Fibroblast of skin of right biceps (primary cell): ENCODE measurements around the gene SLC25A42.

Experiments
- DNase-seq: peaks from one replicate; pipeline ENCODE4 v3.0.0-alpha.2; 2013

The SLC25A42 gene

DNA sequence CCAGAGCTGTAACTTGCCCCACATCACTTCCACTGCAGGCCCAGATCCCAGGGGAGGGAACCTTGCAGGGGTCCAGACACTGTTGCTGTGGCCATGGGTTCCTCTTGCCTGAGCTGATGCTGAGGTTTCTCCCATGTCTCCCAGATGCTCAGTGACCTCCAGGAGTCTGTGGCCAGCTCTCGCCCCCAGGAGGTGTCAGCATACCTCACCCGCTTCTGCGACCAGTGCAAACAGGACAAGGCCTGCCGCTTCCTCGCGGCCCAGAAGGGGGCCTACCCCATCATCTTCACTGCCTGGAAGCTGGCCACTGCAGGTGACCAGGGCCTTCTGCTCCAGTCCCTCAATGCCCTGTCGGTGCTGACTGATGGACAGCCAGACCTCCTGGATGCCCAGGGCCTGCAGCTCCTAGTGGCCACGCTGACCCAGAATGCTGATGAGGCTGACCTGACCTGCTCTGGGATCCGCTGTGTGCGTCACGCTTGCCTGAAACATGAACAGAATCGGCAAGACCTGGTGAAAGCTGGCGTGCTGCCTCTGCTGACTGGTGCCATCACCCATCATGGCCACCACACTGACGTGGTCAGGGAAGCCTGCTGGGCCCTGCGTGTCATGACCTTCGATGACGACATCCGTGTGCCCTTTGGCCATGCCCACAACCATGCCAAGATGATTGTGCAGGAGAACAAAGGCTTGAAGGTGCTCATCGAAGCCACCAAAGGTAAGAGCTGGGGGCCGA, 12.1 kb upstream of the SLC25A42 start:
- DNase-seq: no peak

DNA sequence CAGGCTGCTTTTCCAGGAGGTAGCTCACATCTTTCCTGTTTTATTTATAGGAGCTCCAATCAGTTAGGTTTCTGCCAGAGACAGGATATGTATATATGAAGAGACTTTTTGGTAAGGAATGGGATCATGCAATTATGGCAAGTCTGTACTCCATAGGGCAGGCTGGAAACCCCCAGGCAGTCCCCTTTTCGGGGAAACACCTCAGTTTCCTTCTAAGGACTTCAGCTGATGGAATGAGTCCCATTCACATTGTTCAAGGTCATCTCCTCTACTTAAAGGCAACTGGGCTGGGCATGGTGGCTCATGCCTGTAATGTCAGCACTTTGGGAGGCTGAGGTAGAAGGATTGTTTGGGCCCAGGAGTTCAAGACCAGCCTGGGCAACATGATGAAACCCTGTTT, 10.9 kb upstream of the SLC25A42 start:
- no peak for DNase-seq

DNA sequence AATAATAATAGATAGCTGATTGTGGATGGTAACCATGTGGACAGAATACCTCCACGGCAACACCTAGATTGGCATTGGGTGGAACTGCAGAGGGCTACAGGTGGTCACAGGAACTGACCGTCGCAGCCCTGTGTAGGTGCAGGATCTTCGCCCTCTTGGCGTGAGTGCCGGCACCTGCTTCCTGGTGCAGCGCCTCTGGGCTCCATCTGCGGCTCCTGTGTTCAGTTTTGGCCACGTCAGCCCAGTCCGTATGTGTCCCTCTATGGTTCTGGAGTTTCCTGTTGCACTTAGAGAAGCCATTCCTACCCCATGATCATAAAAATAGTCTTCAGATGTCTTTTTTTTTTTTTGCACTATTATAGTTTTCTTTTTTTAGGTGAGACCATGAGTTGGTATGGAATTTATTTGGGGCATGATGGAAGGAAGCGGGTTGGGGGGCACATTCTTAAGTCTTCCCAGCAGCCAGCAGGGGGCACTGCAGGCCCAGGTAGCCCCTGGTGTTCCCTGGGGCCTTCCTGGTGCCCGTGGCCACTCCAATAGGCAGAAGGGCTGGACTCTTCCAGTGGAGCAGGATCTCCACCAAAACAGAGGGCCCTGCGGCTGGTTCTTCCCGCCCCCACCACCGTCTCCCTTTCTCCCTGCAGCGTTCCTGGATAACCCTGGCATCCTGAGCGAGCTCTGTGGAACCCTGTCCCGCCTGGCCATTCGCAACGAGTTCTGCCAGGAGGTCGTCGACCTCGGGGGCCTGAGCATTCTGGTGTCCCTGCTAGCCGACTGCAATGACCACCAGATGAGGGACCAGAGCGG, 10.1 kb upstream of the SLC25A42 start:
- DNase-seq: peak; percentile 42

DNA sequence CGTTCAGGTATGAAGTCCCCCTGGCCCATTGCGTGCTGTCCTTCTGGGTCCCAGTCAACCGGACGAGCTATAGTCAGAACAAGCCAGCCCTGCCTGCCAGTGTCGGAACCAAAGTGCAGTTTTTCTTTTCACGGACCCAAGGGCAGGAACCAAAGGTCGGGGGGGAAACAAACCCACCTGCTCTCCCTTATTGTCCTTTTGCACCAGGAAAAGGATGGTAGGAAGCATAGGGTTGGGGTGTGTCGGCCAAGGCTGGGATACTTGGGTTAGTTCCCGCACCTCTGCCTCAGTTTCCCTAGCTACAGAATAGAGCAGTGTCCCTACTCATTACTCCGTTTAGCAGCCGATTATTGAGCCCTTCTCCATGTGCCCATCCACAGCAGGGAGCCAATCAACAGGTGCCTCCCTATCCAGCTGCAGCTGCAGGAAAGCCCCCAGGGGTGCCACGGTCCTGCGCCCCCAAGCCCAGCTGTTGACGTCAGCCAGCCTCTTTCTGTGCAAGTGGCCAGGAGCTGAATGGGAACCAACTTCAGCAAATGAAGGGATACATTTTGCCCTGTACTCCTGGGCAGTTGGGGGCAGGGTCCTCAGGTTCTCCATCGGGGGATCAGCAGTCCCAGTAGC, 9.4 kb upstream of the SLC25A42 start:
- DNase-seq: no peak

DNA sequence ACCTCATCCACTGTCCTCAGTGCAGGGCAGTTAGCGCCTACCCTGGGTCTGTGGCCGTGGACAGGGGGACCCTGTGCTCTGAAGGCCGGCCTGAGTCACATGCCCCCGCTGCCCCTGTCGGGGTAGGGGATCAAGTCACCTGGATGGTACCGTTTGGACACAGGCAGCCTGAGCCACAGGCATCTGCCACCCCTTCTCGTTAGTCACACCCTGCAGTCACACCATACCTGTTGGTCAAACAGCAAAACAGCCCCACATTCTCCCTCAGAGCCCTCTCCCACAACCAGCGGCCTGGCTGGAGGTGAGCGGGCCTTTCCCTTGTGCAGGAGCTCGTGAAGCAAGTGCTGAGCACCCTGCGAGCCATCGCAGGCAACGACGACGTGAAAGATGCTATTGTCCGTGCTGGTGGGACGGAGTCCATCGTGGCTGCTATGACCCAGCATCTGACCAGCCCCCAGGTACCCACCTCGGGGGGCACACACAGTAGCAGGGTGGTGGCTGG, 8.8 kb upstream of the SLC25A42 start:
- DNase-seq: no peak

DNA sequence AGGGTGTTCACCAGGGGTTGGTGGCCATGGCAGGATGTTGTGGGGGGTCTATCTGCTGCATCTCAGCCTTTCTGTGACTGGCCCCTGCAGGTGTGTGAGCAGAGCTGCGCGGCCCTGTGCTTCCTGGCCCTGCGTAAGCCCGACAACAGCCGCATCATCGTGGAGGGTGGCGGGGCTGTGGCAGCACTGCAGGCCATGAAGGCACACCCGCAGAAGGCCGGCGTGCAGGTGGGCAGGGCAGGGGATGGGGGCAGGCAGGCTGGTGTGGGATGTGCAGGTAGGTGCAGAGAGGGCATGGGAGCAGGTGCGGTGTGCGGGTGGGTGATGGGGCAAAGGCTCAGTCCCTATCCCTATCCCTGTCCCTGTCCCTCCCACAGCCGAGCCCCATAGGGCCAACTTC, 8.1 kb upstream of the SLC25A42 start:
- DNase-seq: no peak

DNA sequence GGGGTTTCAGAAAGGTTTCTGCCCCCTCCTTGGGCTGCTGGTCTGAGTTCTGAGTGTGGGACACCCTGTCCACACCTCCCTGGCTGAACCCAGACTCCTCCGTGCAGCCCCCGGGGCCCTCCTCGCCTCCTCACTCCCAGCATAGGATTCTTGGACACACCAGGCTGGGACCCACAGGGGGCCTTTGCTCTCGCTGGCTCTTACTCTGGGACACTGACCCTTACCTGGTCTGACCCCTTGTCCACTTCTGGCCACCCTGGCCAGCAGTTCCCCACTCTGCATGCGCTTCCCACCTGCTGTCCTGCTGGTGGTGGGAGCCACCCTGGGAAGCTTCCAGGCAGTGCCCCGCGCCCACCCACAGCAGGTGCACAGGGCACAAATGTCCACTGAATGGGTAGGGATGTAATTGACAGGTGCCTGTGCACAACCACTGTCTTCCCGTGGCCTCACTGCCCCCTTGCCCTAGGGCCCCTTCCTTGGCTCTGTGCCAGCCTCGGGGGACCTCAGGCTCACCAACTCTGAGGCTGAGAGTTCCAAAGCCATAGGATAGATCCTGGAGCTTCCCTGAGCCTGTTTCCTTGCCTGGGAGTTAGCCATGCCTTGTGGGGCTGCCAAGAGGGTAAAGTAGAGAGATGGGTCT, 7.0 kb upstream of the SLC25A42 start:
- no peak for DNase-seq

DNA sequence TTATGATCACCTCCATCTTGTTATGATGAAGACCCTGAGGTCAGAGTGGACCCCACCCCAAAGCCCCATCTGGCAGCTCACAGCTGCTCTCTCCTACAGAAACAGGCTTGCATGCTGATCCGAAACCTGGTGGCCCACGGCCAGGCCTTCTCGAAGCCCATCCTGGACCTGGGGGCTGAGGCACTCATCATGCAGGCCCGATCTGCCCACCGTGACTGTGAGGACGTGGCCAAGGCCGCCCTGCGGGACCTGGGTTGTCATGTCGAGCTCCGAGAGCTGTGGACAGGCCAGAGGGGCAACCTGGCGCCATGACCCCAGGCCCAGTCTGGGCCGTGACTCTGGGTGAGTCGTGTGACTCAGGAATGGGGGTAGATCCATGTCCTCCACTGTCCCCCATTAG, 6.5 kb upstream of the SLC25A42 start:
- no peak for DNase-seq

DNA sequence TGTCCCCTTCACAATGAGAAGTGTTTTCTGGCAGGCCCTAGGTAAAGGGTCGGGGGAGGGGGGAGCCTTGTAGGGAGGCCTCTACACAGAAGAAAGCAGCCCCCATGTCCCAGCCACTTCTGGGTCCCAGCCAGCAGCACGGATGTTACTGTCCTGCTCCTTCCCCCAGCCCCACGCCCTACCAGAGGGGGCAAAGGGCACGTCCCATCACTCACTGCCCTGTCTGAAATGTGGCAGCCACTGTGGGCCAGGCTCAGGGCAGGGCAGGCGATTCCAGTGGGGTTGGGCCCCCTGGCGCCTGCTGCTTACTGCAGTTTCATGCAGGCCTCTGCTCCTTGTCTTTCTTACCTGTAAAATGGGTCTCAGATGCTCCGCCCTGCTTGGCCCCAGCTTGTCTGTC, 6.1 kb upstream of the SLC25A42 start:
- DNase-seq: no peak

DNA sequence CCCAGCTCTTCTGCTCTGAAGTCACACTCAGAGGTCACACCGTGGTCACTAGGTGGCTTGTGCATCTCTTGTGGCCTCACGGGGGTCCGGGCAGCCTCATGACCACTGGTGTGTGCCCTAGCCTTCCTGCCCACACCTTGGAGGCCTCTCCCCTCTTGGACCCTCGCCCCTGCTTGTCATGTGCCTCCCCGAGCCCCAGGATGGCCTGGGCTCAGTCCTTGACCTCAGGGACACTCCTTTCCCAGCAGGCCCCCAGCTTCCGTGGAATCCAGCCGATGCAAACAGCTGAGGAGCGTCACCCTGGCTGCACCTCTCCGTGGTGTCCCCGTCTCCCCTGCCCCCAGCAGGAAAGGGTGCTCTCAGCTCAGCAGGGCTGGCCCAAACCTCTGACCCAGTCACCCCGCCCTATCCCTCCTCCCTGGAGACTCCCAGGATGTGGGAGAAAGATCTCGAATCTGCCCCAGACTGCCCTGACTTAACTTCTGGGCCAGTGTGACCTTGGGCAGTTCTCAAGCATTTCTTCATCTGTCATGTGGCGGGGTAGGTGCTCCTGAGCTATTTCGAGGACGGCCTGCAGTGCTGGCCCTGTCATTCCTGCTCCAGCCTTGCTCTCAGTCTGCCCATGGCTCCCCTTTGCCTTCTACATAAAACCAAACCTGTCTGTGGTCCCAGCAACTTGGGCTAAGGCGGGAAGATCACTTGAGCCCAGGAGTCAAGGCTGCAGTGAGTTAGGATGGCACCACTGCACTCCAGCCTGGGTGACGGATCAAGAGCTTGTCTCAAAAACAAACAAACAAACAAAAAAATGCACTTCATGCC, 4.6 kb upstream of the SLC25A42 start:
- DNase-seq: no peak

DNA sequence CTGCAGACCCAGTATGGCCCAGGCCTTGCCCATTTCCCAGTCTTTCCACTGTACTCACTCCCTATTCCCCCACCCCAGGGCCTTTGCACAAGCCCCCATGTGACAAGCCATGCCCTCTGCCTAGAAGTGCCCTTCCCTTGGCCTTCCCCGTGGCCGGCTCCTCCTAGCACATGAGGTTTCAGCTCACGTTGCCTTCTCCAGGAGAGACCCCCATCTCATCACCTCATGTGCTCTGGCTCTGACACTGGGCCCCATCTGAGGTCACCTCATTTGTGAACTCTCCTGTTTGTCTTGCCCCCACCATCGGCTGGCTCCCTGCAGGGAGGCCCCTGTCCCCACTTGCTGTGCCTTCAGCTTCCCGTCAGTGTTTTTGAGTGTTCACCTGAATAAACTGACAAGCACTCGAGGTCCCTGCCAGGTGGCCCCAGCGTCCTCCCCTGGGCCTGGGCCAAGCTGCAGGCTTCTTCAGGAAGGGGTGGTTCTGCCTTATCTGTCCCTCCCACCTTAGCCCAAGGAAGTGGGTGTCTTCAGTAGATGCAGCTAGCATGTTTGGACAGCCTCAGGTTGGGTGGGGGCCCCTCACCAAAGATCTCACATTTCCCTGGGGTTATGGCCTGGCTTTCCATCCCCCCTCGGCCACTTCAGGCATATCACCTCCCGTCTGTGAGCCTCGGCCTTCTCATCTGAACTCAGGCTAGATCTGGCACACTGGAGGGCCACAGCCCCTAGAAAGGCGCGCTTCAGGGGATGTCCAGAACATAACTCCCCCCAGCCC, 3.8 kb upstream of the SLC25A42 start:
- no peak for DNase-seq

DNA sequence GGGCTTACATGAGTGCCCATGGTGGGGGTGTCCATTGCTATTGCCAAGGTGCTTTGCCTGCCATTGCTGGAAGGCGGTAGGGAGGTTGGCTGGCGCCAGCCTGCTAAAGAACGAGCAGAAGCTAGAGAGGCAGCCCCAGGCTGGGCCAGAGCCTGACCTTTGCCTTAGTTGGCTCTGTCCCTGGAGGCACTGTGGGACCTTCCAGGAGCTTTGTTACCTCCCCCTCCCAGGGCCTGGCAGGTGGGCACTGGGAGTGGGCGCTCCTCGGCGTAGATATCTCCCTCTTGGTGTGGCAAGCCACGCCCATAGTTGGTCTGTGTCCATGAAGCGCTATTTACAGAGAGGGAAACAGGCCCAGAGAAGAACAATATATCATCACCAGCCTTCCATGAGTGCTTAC, 2.3 kb upstream of the SLC25A42 start:
- DNase-seq: no peak

DNA sequence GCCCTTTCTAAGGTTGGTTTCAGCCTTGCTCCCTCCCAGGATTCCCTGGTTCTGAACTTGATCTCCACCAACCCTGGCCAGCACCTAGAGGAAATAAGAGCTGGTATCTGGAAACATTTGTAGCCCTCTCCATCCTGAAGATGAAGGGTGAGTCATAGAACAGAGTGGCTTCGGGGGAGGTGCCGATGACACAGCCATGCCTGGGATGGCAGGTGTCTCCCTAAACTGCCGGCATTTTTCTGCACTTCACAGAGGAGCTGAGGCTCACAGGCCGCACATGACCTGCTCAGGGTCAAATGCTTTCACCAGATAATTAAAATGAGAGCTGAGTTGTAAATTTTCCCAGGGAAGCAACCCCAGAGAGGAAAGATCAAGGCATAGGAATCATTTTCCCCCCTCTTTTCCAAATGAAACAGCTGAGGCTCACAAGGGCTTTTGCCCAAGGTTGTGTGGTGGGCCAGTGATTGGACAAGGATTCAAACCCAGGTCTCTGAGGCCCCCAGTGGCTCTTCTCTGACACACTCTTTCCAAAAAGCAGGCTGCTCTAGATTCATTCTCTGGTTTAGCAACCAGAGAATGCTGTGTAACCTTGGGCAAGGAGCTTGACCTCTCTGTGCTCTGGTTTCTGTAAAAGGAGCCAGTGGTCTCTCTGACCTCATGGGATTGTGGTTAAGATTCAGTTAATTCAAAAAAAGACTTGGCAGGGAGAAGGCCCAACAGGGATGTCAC, 1.2 kb upstream of the SLC25A42 start:
- DNase-seq: peak; percentile 64

DNA sequence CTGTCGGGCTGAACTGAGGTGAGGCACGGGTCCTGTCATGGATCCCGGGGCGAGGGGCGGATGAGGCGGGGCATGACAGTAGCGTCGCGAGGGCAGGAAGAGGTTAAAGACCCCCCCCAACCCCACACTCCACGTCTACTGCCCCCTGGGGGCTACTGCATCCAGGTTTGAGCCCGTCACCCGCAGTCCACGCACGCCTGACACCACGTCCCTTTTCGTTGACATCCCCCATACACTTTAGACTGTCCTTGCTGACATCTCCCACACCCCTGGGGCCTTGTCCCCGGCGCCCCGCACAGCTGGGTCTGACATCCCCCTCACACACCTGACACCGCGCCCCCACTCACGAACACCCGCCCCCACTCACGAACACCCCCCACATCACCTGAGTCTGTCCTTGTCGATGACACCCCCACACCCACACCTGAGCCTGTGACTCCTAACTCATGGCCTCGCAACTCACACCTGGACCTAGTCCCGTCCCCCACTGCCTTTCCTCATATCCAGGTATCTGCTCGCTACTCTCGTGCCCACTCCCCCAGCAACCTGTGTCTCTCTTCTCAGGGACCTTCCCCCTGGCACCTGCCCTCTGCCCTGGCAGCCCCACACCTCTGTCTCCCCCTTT, 416 bp downstream of the SLC25A42 start:
- no peak for DNase-seq

DNA sequence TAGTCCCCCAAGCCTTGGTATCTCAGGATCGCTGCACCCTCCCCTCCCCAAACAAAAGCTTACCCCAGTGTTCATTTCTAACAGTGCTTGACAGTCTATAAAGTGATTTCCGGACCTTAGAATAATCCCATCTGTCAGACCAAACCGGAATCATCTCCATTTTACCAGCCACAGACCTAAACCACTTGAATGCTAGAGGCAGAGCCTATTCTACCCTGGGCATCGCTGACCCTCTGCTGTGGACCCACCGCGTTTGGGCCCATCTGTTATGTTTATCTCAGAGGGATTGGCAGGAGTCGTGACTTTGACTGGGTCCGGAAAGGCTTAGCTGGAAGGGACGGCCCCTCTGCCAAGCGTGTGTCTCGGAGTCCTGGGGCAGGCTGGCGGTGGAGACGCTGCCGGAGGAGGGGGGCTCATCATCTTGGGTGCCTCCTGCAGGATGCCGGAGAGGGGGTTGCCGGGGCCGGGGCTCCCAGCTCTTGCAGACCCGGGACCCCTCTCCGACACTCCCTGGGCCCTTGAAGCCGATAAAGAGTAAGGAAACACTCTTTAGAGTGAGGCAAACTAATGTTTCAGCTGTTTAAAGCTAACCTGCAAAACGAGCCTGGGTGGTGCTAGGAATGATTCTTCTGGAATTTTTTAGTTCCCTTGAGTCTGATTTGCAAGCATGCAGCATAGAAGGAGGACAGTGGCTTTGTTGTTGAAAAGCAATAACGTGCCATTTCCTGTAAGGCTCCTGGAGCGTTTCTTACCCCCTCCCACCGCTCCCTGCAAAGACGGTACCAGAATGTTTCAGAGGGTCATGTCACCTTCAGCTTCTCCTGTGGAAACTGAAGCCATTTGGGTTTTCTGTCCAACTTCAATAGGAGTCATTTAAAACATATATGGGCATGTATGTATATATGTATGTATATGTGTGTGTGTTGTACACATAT, 1.3 kb downstream of the SLC25A42 start:
- DNase-seq: no peak

DNA sequence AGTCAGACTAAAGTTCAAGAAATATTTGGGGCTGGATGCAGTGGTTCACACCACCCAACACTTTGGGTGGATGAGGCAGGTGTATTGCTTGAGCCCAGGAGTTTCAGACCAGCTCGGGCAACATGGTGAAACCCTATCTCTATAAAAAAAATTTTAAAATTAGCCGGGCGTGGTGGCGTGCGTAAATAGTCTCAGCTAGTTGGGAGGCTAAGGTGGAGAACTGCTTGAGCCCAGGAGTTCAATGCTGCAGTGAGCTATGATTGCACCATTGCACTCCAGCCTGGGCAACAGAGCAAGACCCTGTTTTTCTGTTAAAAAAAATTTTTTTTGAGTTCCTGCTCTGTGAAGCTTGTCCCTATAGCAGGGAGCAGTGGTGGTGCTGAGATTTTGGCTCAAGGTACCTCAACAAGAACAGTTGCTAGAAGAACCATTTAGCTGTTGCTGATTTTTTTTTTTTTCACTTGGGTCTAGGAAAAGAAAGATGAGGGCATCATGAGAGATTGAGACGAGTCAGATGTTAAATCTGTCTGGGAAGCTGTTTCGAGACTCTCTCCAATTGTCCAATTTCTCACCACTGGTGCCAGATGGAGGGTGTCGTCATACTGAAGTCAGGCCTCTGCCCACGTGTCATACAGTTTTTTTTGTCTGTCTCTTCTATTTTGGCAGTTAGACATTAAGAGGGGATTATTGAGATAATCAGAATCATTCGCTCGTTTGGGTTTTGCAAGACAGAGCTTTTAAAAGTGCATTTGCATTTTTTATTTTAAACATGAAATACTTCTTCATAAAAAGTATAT, 3.7 kb downstream of the SLC25A42 start:
- peak; percentile 6 for DNase-seq

DNA sequence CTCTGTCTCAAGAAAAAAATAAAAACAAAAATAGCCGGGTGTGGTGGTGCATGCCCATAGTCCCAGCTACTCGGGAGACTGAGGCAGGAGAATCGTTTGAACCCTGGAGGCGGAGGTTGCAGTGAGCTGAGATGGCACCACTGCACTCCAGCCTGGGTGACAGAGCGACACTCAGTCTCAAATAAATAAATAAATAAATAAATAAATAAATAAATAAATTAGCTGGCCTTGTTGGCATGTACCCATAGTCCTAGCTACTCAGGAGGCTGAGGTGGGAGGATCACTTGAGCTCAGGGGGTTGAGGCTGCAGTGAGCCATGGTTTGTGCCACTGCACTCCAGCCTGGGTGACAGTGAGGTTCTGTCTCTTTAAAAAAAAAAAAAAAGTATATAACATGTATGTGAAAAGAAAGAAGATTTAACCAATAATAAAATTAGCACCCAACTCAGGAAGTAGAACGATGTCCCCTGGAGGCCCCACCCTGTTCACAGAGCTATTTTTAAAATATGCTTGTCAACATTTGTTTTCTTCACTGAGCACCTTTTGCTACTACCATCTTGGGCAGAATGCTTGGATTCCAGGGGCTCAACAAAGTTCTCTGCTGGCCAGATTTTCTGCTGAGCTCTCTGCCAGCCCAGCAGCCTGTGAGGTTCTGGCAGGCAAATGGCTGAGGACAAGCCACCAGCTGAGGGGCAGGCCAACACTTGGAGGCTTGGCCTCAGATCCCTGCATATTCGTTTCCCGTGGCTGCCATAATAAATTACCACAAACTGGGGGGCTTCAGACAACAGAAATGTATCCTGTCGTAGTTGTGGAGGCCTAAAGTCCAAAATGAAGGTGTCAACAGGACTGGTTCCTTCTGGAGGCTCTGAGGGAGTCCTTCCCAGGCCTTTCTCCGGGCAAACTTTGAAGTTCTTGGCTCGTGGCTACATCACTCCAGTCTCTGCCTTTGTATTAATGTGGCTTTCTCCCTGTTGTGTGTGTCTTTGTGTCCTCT, 5.2 kb downstream of the SLC25A42 start:
- no peak for DNase-seq
